Measurements from ENCODE around the gene ZNF598.
A peak's percentile ranks its signal among the peaks of the same experiment; 100 is the strongest.

The ZNF598 gene

DNA sequence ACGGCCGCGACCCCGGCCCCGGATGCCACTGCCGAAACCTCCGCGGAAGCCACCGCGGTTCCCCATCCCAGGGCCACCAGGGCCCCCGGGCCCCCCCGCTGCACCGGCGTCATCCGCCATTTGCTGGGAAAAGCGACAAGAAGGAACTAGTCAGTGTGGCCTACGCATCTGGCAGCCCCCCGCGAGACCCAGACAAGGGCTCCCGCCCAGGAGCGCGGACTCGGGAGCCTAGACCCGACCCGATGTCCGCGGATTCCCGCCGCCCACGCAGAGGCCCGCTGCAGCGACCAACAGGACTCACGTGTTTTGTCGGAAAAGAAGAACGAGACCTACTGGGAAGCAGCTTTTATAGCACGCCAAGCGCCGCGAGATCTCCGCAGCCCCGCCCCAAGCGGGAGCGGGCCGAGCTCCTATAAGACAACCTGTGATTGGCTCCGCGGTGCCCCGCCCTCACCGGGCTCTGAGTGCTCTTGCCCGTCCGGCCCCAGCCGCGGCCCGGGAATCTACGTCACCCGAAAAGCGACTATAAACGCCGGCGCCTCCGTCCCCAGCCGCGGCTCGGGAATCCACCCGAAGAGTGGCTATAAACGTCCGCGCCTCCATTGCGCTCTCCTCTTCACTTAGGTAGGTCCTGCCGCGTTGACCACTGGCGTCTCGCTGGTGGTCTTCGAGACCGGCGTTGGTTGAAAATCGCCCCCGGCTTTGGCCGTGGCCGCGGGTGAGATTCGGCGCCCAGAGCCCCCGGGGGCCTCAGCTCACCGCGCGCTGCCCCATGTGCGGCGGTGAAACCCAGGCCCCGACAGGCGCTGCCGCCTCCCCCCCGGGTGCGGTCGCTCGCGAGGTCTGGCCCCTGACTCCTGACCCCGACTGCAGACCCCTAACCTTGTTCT lies 44.9 kb downstream of the ZNF598 start, which contains the start of gene RPS2 (continued):
- TF ChIP-seq ZNF585B (tag by site-specific recombination; IDR thresholded peaks at IDR 0.05) (no peak), SP7 (tag by site-specific recombination; IDR thresholded peaks at IDR 0.05) (peak; percentile 84), SP2 (tag by site-specific recombination; IDR thresholded peaks at IDR 0.05) (peak; percentile 93), KLF8 (tag by site-specific recombination; IDR thresholded peaks at IDR 0.05) (peak; percentile 88), ZXDB (tag by site-specific recombination; IDR thresholded peaks at IDR 0.05) (peak; percentile 84), ZNF121 (tag by site-specific recombination; IDR thresholded peaks at IDR 0.05) (0 out of 2 replicates have a peak, but pooled peaks have one; percentile 45), ZNF157 (tag by site-specific recombination; IDR thresholded peaks at IDR 0.05) (no peak), ZNF416 (tag by site-specific recombination; IDR thresholded peaks at IDR 0.05) (no peak), ZNF23 (tag by site-specific recombination; IDR thresholded peaks at IDR 0.05; ENCODE audit: borderline replicate concordance) (no peak), RBAK (tag by site-specific recombination; IDR thresholded peaks at IDR 0.05) (0 out of 2 replicates have a peak, but pooled peaks have one; percentile 9), ZNF629 (tag by site-specific recombination; IDR thresholded peaks at IDR 0.05) (peak; percentile 85), ZNF37A (tag by site-specific recombination; IDR thresholded peaks at IDR 0.05) (no peak), ZNF624 (tag by site-specific recombination; IDR thresholded peaks at IDR 0.05) (no peak), ZBTB1 (tag by site-specific recombination; IDR thresholded peaks at IDR 0.05) (no peak), ZIC2 (tag by site-specific recombination; IDR thresholded peaks at IDR 0.05) (0 out of 2 replicates have a peak, but pooled peaks have one; percentile 35), TRIM28 (IDR thresholded peaks at IDR 0.05; ENCODE audit: borderline replicate concordance, low read length) (no peak), ZNF785 (tag by site-specific recombination; IDR thresholded peaks at IDR 0.05) (no peak), WT1 (tag by site-specific recombination; IDR thresholded peaks at IDR 0.05) (no peak; the same call in 1 of the 2 replicates), ZNF677 (tag by site-specific recombination; IDR thresholded peaks at IDR 0.05) (0 out of 2 replicates have a peak, but pooled peaks have one; percentile 9), ZNF544 (tag by site-specific recombination; IDR thresholded peaks at IDR 0.05) (no peak), ZNF19 (tag by site-specific recombination; IDR thresholded peaks at IDR 0.05; ENCODE audit: low read depth) (no peak), ZNF529 (tag by site-specific recombination; IDR thresholded peaks at IDR 0.05; ENCODE audit: insufficient replicate concordance) (no peak), TCF7L2 (IDR thresholded peaks at IDR 0.05; ENCODE audit: borderline replicate concordance, low read depth, low read length) (no peak)
- TF ChIP-seq, protein P1, sequence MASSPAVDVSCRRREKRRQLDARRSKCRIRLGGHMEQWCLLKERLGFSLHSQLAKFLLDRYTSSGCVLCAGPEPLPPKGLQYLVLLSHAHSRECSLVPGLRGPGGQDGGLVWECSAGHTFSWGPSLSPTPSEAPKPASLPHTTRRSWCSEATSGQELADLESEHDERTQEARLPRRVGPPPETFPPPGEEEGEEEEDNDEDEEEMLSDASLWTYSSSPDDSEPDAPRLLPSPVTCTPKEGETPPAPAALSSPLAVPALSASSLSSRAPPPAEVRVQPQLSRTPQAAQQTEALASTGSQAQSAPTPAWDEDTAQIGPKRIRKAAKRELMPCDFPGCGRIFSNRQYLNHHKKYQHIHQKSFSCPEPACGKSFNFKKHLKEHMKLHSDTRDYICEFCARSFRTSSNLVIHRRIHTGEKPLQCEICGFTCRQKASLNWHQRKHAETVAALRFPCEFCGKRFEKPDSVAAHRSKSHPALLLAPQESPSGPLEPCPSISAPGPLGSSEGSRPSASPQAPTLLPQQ (tag by site-specific recombination; IDR thresholded peaks at IDR 0.05), result peak; percentile 52; the same call in 1 of the 2 replicates
- TF ChIP-seq, protein P2, sequence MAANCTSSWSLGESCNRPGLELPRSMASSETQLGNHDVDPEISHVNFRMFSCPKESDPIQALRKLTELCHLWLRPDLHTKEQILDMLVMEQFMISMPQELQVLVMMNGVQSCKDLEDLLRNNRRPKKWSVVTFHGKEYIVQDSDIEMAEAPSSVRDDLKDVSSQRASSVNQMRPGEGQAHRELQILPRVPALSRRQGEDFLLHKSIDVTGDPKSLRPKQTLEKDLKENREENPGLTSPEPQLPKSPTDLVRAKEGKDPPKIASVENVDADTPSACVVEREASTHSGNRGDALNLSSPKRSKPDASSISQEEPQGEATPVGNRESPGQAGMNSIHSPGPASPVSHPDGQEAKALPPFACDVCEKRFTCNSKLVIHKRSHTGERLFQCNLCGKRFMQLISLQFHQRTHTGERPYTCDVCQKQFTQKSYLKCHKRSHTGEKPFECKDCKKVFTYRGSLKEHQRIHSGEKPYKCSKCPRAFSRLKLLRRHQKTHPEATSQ (tag by site-specific recombination; IDR thresholded peaks at IDR 0.05), result peak; percentile 82; the same call in 1 of the 2 replicates
- TF ChIP-seq, protein P3, sequence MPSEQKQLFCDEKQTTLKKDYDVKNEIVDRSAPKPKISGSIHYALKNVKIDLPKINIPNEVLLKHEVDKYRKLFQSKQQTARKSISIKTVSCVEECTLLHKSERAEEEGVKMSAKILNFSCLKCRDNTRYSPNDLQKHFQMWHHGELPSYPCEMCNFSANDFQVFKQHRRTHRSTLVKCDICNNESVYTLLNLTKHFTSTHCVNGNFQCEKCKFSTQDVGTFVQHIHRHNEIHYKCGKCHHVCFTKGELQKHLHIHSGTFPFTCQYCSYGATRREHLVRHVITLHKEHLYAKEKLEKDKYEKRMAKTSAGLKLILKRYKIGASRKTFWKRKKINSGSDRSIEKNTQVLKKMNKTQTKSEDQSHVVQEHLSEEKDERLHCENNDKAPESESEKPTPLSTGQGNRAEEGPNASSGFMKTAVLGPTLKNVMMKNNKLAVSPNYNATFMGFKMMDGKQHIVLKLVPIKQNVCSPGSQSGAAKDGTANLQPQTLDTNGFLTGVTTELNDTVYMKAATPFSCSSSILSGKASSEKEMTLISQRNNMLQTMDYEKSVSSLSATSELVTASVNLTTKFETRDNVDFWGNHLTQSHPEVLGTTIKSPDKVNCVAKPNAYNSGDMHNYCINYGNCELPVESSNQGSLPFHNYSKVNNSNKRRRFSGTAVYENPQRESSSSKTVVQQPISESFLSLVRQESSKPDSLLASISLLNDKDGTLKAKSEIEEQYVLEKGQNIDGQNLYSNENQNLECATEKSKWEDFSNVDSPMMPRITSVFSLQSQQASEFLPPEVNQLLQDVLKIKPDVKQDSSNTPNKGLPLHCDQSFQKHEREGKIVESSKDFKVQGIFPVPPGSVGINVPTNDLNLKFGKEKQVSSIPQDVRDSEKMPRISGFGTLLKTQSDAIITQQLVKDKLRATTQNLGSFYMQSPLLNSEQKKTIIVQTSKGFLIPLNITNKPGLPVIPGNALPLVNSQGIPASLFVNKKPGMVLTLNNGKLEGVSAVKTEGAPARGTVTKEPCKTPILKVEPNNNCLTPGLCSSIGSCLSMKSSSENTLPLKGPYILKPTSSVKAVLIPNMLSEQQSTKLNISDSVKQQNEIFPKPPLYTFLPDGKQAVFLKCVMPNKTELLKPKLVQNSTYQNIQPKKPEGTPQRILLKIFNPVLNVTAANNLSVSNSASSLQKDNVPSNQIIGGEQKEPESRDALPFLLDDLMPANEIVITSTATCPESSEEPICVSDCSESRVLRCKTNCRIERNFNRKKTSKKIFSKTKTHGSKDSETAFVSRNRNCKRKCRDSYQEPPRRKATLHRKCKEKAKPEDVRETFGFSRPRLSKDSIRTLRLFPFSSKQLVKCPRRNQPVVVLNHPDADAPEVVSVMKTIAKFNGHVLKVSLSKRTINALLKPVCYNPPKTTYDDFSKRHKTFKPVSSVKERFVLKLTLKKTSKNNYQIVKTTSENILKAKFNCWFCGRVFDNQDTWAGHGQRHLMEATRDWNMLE (tag by site-specific recombination; conservative IDR thresholded peaks at IDR 0.05; ENCODE audit: low read depth), result no peak; the same call in 1 of the 2 replicates
- TF ChIP-seq, protein P4, sequence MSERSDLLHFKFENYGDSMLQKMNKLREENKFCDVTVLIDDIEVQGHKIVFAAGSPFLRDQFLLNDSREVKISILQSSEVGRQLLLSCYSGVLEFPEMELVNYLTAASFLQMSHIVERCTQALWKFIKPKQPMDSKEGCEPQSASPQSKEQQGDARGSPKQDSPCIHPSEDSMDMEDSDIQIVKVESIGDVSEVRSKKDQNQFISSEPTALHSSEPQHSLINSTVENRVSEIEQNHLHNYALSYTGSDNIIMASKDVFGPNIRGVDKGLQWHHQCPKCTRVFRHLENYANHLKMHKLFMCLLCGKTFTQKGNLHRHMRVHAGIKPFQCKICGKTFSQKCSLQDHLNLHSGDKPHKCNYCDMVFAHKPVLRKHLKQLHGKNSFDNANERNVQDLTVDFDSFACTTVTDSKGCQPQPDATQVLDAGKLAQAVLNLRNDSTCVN (tag by site-specific recombination; optimal IDR thresholded peaks at IDR 0.05), result peak; percentile 76
- TF ChIP-seq, protein P5, sequence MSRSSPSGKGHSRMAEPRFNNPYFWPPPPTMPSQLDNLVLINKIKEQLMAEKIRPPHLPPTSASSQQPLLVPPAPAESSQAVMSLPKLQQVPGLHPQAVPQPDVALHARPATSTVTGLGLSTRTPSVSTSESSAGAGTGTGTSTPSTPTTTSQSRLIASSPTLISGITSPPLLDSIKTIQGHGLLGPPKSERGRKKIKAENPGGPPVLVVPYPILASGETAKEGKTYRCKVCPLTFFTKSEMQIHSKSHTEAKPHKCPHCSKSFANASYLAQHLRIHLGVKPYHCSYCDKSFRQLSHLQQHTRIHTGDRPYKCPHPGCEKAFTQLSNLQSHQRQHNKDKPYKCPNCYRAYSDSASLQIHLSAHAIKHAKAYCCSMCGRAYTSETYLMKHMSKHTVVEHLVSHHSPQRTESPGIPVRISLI (tag by site-specific recombination; IDR thresholded peaks at IDR 0.05), result no peak
